ENCODE data around the gene MICU1. TPM values are rescaled to one million over a fixed set of nuclear protein-coding genes. Genes with fewer than 3 reads are reported as not detected.
A peak's percentile ranks its signal among the peaks of the same experiment; 100 is the strongest.

The MICU1 gene
- total RNA-seq, 4 donors from 2014 or later = 24.4 to 195 (median 66.9) TPM

GRCh38 chr10:72334196-72334824 lies 291.6 kb downstream of the MICU1 start:
- Histone ChIP-seq H3K9me3 (no peaks in the 10 kb centered on the region), H3K27me3 (no peaks in the 10 kb centered on the region), H3K4me1 (peaks cover 12 to 26% of the 10 kb centered on the region in 2 donors), H3K4me3 (no peak overlapping the region), H3K36me3 (no peaks in the 10 kb centered on the region), H3K27ac (peak overlapping the region; percentile 75 to 87)
- TF ChIP-seq POLR2A (IDR thresholded peaks at IDR 0.05) = no peak
- TF ChIP-seq CTCF (IDR thresholded peaks at IDR 0.05) = no peak
- peak in 1 of 2 donors; percentile 56 for DNase-seq
- intact Hi-C loops (cut with DNase I; ENCODE audit: low total_unique reads) = loop anchor here (10.0 kb wide), 2 partner anchors 60 to 380 kb away; partner anchors contain the start of gene DDIT4

- intact Hi-C loops (cut with DNase I; ENCODE audit: low total_unique reads) = loop anchor here (10.0 kb wide), 2 partner anchors 59 to 379 kb away; partner anchors contain the start of gene DDIT4
- no peaks in the 10 kb centered on the region for H3K27me3 ChIP-seq
- DNase-seq = no peak
- no peak for TF ChIP-seq CTCF (IDR thresholded peaks at IDR 0.05)
- no peak for TF ChIP-seq POLR2A (IDR thresholded peaks at IDR 0.05)
- no peaks in the 10 kb centered on the region for H3K9me3 ChIP-seq
- no peaks in the 10 kb centered on the region for H3K36me3 ChIP-seq
- peak overlapping the region; percentile 75 to 87 for H3K27ac ChIP-seq
- peaks cover 12 to 28% of the 10 kb centered on the region in 2 donors for H3K4me1 ChIP-seq
- no peak overlapping the region for H3K4me3 ChIP-seq
Measured at GRCh38 chr10:72333112-72334015, 292.5 kb downstream of the MICU1 start.

GRCh38 chr10:72332423-72333111 lies 293.3 kb downstream of the MICU1 start:
- no peak for DNase-seq
- TF ChIP-seq CTCF (IDR thresholded peaks at IDR 0.05) (no peak), POLR2A (IDR thresholded peaks at IDR 0.05) (no peak)
- peaks cover 12 to 34% of the 10 kb centered on the region in 2 donors for H3K4me1 ChIP-seq
- H3K36me3 ChIP-seq = no peaks in the 10 kb centered on the region
- H3K4me3 ChIP-seq = no peak overlapping the region
- peak overlapping the region; percentile 75 to 87 for H3K27ac ChIP-seq
- H3K9me3 ChIP-seq = no peaks in the 10 kb centered on the region
- no peaks in the 10 kb centered on the region for H3K27me3 ChIP-seq
- intact Hi-C loops (cut with DNase I; ENCODE audit: low total_unique reads) = loop anchor here (10.0 kb wide), 2 partner anchors 58 to 378 kb away; partner anchors contain the start of gene DDIT4

- TF ChIP-seq POLR2A (IDR thresholded peaks at IDR 0.05) = peak in 1 of 2 donors; percentile 27
- TF ChIP-seq CTCF (IDR thresholded peaks at IDR 0.05) = peak in 1 of 4 experiments; percentile 35
- DNase-seq = peak; percentile 63 to 71
- Histone ChIP-seq H3K9me3 (no peaks in the 10 kb centered on the region), H3K36me3 (no peaks in the 10 kb centered on the region), H3K4me1 (peaks cover 12 to 34% of the 10 kb centered on the region in 2 donors), H3K27ac (peak overlapping the region; percentile 75 to 87), H3K4me3 (no peak overlapping the region), H3K27me3 (no peaks in the 10 kb centered on the region)
- intact Hi-C loops (cut with DNase I; ENCODE audit: low total_unique reads) = loop anchor here (10.0 kb wide), 2 partner anchors 57 to 377 kb away; partner anchors contain the start of gene DDIT4
Measured at GRCh38 chr10:72331575-72332422, 294.1 kb downstream of the MICU1 start.
